ENCODE data around the gene TRIM27.
A peak's percentile ranks its signal among the peaks of the same experiment; 100 is the strongest.
"Not testable (repeated sequence)": the region's sequence is repeated elsewhere in the genome, so short reads cannot be mapped to it uniquely, and the experiment has no call there.

The TRIM27 gene

DNA sequence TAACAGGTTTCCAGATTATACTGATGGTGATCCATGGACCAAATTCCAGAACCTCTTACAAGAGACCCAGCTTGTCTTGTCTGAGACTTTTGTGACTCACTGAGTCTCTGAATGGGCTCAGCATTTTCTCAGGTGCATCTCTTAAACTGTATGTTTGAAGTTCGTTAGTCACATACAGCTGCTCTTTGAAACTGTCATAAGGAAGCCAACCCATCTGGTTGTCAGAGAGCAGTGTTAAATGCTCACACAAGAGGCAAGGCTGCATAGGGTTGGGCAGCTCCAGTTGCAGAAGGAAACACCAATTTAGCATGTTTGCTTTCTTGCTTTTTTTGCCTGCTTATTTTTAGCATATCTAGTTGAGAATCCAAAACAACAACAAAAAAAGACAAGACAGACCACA, 47.1 kb downstream of the TRIM27 start:
- DNase-seq (ENCODE audit: low read depth, low spot score) = no peak
- Histone ChIP-seq H3K4me1 (ENCODE audit: control insufficient read depth, insufficient read depth, low read length) (no peaks in the 10 kb centered on the region), H3K9me3 (ENCODE audit: control insufficient read depth, insufficient read depth, low read length) (no peaks in the 10 kb centered on the region), H3K27me3 (ENCODE audit: control insufficient read depth, insufficient read depth, low read length) (no peaks in the 10 kb centered on the region), H3K27ac (ENCODE audit: low read length) (no peak overlapping the region), H3K36me3 (ENCODE audit: control insufficient read depth, insufficient read depth, low read length) (no peaks in the 10 kb centered on the region), H3K4me3 (ENCODE audit: low read length) (no peak overlapping the region)
- WGBS (ENCODE audit: insufficient coverage, insufficient read length) = no CpG with 5 or more reads among the region's 1 CpG

DNA sequence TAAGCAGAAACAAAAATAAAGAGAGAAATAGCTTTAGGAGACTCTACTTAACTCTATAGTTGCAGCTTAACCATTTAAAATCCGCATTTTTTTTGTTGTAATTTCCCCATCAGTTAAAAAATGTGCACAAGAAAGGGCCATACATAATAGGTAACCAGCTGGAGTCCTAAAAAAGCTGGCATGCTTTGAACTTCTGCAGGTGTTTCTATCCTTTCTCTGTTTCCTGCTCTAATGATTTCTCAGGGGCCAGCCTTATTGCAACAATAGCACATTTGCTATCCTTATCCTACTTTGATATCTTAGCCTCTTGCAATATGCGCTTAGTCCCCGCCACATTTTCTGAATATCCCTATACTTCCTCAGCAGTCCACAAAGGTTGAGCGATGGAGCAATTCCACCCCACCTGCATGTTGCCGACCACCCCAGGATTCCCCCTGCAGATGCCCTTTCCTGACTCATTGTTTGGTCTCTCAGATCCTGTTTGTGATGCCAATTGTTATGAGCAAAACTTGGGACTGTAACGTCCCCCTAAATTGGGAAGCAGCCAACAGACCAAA, 48.5 kb downstream of the TRIM27 start:
- WGBS (ENCODE audit: insufficient coverage, insufficient read length) = no CpG with 5 or more reads among the region's 6 CpGs

DNA sequence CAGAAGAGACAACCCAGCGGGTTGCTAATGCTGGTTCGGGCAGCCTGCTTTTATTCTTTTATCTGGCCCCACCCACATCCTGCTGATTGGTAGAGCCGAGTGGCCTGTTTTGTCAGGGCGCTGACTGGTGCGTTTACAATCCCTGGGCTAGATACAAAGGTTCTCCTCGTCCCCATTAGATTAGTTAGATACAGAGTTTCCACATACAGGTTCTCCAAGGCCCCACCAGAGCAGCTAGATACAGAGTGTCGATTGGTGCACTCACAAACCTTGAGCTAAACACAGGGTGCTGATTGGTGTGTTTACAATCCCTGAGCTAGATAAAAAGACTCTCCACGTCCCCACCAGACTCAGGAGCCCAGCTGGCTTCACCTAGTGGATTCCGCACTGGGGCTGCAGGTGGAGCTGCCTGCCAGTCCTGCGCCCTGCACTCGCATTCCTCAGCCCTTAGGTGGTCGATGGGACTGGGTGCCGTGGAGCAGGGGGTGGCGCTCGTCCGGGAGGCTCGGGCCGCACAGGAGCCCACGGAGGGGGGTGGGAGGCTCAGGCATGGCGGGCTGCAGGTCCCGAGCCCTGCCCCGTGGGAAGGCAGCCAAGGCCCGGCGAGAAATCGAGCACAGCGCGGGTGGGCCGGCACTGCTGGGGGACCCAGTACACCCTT, 51.5 kb downstream of the TRIM27 start:
- not testable (repeated sequence) for H3K27me3 ChIP-seq (ENCODE audit: control insufficient read depth, insufficient read depth, low read length); H3K4me1 ChIP-seq (ENCODE audit: control insufficient read depth, insufficient read depth, low read length)

More for the DNA sequence above, 48.5 kb downstream of the TRIM27 start:
- Histone ChIP-seq H3K27me3 (ENCODE audit: control insufficient read depth, insufficient read depth, low read length) (no peaks in the 10 kb centered on the region), H3K27ac (ENCODE audit: low read length) (no peak overlapping the region), H3K4me3 (ENCODE audit: low read length) (no peak overlapping the region), H3K9me3 (ENCODE audit: control insufficient read depth, insufficient read depth, low read length) (no peaks in the 10 kb centered on the region), H3K4me1 (ENCODE audit: control insufficient read depth, insufficient read depth, low read length) (no peaks in the 10 kb centered on the region), H3K36me3 (ENCODE audit: control insufficient read depth, insufficient read depth, low read length) (no peaks in the 10 kb centered on the region)
- no peak for DNase-seq (ENCODE audit: low read depth, low spot score)

DNA sequence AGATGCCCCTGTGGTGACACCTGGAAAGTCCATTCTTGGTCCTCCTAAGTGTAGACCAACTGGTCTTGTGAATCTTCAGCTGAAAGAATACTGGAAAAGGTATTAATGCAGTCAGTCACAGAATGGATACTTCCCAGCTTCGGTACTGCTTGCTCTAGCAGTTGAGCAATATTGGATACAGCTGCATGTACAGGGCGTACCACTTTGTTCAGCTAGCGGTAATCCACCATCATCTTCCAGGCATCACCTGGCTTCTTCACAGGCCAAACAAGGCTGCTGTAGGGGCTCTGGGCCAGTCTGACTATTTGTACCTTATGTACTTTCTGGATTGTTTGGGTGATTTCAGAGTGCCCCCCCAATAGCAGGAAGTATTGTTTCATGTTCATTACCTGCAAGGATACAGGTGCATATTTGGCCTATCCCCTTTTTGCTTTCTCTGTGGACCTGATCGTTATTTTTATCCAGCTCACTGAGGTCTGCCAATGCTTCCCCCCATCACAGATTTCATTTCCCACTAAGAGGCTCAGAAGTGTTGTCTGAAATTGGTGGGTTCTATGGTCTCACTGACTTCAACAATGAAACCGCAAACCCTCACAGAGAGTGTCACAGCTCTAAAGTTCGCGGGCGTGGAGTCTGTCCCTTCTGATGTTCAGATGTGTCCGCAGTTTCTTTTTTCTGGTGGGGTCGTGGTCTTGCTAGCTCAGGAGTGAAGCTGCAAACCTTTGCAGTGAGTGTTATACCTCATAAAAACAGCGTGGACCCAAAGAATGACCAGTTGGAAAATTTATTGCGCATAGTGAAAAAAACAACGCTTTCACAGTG, 52.2 kb downstream of the TRIM27 start:
- no peak overlapping the region for H3K27ac ChIP-seq (ENCODE audit: low read length)
- H3K9me3 ChIP-seq (ENCODE audit: control insufficient read depth, insufficient read depth, low read length) = no peaks in the 10 kb centered on the region
- H3K27me3 ChIP-seq (ENCODE audit: control insufficient read depth, insufficient read depth, low read length) = no peaks in the 10 kb centered on the region
- H3K4me1 ChIP-seq (ENCODE audit: control insufficient read depth, insufficient read depth, low read length) = no peaks in the 10 kb centered on the region
- no peak overlapping the region for H3K4me3 ChIP-seq (ENCODE audit: low read length)
- DNase-seq (ENCODE audit: low read depth, low spot score) = no peak
- H3K36me3 ChIP-seq (ENCODE audit: control insufficient read depth, insufficient read depth, low read length) = no peaks in the 10 kb centered on the region
- no CpG with 5 or more reads among the region's 13 CpGs for WGBS (ENCODE audit: insufficient coverage, insufficient read length)

More for the DNA sequence above, 51.5 kb downstream of the TRIM27 start:
- WGBS (ENCODE audit: insufficient coverage, insufficient read length) = no CpG with 5 or more reads among the region's 28 CpGs
- H3K4me3 ChIP-seq (ENCODE audit: low read length); DNase-seq (ENCODE audit: low read depth, low spot score); H3K36me3 ChIP-seq (ENCODE audit: control insufficient read depth, insufficient read depth, low read length); H3K9me3 ChIP-seq (ENCODE audit: control insufficient read depth, insufficient read depth, low read length); H3K27ac ChIP-seq (ENCODE audit: low read length): not testable (repeated sequence)

DNA sequence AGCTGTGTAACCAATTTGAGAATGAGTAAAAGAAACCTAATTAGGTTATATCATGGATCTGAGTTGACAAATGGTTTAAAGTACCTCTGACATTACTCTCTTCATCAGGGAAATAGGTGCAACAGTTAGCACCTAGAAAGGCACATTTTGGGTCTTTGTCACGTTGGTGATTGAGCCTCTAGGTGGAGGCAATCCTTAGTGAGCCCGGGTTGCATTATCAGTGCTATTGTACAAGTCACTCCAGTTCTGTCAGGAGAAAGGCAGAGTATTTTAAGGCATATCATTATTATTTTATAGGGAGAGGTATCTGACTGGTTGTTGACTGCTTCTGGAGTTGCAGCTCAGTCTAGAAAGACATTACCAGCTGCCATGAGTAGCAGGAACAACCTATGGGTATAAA, 54.9 kb downstream of the TRIM27 start:
- H3K4me1 ChIP-seq (ENCODE audit: control insufficient read depth, insufficient read depth, low read length) = no peaks in the 10 kb centered on the region; the same call in 1 of the 2 replicates
- no peak for DNase-seq (ENCODE audit: low read depth, low spot score)
- no peak overlapping the region for H3K4me3 ChIP-seq (ENCODE audit: low read length)
- no peaks in the 10 kb centered on the region for H3K27me3 ChIP-seq (ENCODE audit: control insufficient read depth, insufficient read depth, low read length)
- WGBS (ENCODE audit: insufficient coverage, insufficient read length) = no CpG with 5 or more reads among the region's 2 CpGs
- H3K9me3 ChIP-seq (ENCODE audit: control insufficient read depth, insufficient read depth, low read length) = no peaks in the 10 kb centered on the region
- H3K36me3 ChIP-seq (ENCODE audit: control insufficient read depth, insufficient read depth, low read length) = no peaks in the 10 kb centered on the region
- H3K27ac ChIP-seq (ENCODE audit: low read length) = no peak overlapping the region

DNA sequence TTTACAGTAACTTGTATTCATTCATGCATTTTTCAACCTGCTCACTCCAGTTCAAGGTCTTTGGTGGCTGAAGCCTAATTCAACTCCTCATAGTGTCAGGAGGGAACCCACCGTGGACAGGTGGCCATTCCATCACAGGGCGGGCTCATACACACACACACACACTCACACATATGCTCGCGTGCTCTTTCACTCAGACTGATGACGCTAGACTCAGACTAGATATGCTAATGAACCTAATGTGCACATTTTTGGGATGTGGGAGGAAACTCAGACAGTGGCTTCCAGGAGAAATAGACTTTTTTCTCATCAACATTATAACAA, 56.7 kb downstream of the TRIM27 start:
- DNase-seq (ENCODE audit: low read depth, low spot score) = no peak
- no peak overlapping the region for H3K27ac ChIP-seq (ENCODE audit: low read length)
- H3K36me3 ChIP-seq (ENCODE audit: control insufficient read depth, insufficient read depth, low read length) = no peaks in the 10 kb centered on the region
- H3K4me1 ChIP-seq (ENCODE audit: control insufficient read depth, insufficient read depth, low read length) = no peaks in the 10 kb centered on the region; the same call in 1 of the 2 replicates
- no peaks in the 10 kb centered on the region for H3K9me3 ChIP-seq (ENCODE audit: control insufficient read depth, insufficient read depth, low read length)
- H3K27me3 ChIP-seq (ENCODE audit: control insufficient read depth, insufficient read depth, low read length) = no peaks in the 10 kb centered on the region
- peak overlapping the region; percentile 89; the same call in 1 of the 2 replicates for H3K4me3 ChIP-seq (ENCODE audit: low read length)
- WGBS (ENCODE audit: insufficient coverage, insufficient read length) = no CpG with 5 or more reads among the region's 5 CpGs

DNA sequence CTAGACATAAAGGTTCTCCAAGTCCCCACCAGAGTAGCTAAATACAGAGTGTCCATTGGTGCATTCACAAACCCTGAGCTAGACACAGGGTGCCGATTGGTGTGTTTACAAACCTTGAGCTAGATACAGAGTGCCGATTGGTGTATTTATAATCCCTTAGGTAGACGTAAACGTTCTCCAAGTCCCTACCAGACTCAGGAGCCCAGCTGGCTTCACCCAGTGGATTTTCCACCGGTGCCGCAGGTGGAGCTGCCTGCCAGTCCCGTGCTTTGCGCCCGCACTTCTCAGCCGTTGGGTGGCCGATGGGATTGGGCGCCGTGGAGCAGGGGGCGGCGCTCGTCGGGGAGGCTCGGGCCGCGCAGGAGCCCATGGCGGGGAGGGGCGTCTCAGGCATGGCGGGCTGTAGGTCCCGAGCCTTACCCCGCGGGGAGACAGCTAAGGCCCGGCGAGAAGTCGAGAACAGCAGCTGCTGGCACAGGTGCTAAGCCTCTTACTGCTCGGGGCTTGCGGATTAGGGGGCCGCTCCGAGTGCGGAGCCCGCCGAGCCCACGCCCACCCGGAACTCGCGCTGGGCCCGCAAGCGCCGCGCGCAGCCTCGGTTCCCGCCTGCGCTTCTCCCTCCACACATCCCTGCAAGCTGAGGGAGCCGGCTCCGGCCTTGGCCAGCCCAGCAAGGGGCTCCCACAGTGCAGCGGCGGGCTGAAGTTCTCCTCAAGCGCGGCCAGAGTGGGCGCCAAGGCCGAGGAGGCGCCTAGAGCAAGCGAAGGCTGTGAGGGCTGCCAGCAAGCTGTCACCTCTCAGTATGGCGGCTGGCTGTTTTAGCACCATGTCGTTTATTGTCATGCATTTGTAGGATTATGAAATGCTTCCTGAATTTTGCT, 57.3 kb downstream of the TRIM27 start:
- H3K27me3 ChIP-seq (ENCODE audit: control insufficient read depth, insufficient read depth, low read length); H3K9me3 ChIP-seq (ENCODE audit: control insufficient read depth, insufficient read depth, low read length); H3K27ac ChIP-seq (ENCODE audit: low read length); H3K4me1 ChIP-seq (ENCODE audit: control insufficient read depth, insufficient read depth, low read length); DNase-seq (ENCODE audit: low read depth, low spot score); H3K36me3 ChIP-seq (ENCODE audit: control insufficient read depth, insufficient read depth, low read length): not testable (repeated sequence)
- peak overlapping the region; percentile 89 for H3K4me3 ChIP-seq (ENCODE audit: low read length)
- no CpG with 5 or more reads among the region's 60 CpGs for WGBS (ENCODE audit: insufficient coverage, insufficient read length)

DNA sequence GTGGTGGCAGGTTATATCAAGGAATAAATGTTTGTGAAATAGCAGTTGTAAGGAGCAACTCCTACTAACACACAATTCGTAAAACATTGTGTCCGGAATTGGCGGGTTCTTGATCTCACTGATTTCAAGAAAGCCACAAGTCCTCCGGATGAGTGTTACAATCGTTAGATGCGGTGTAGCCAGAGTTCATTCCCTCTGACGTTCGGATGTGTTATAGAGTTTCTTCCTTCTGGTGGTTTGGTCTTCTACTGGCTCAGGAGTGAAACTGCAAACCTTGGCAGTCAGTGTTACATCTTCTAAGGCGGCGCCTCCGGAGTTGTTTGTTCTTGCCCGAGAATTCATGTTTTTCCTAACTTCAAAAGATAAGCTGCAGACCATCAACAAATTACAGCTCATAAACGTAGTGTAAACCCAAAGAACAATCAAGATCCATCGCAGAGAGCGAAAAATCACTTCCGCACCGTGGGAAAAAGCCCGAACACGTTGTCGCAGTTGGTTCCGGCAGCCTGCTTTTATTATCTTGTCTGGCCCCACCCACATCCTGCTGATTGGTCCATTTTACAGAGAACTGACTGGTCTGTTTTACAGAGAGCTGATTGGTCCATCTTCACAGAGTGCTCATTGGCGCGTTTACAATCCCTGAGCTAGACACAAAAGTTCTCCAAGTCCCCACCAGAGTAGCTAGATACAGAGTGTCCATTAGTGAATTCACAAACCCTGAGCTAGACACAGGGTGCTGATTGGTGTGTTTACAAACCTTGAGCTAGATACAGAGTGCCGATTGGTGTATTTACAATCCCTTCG, 58.2 kb downstream of the TRIM27 start:
- Histone ChIP-seq H3K4me1 (ENCODE audit: control insufficient read depth, insufficient read depth, low read length) (no peaks in the 10 kb centered on the region; the same call in 1 of the 2 replicates), H3K4me3 (ENCODE audit: low read length) (no peak overlapping the region), H3K27ac (ENCODE audit: low read length) (no peak overlapping the region), H3K9me3 (ENCODE audit: control insufficient read depth, insufficient read depth, low read length) (no peaks in the 10 kb centered on the region), H3K27me3 (ENCODE audit: control insufficient read depth, insufficient read depth, low read length) (no peaks in the 10 kb centered on the region), H3K36me3 (ENCODE audit: control insufficient read depth, insufficient read depth, low read length) (no peaks in the 10 kb centered on the region)
- no peak for DNase-seq (ENCODE audit: low read depth, low spot score)
- no CpG with 5 or more reads among the region's 25 CpGs for WGBS (ENCODE audit: insufficient coverage, insufficient read length)

DNA sequence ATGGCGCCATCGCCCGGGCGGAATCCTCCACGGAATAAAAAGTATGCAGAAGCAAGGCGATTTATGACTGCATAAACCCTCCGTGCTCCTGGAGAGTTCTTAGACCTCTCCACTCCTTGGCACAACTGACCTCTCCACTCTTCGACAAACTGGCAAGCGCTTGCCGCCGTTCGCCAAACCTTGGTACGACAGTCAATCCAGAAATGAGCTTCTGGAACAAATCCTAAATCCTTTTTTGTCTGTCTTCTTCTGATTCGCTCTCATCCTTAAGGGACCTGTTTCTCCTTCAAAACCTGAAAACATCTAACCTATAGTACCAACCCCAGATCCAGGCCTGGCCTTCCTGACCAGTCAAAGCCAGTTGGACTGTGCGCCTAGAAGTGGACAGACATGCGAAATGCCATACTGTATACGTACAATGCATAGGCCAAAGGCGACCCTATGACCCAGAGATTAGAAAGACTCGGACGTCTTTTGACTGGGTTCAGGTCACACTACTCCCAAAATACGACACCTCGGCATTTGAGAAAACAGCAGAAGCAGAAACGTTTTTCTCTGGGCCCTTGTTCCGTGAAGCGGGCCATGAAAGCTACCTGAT, 59.4 kb downstream of the TRIM27 start:
- Histone ChIP-seq H3K36me3 (ENCODE audit: control insufficient read depth, insufficient read depth, low read length) (no peaks in the 10 kb centered on the region), H3K27me3 (ENCODE audit: control insufficient read depth, insufficient read depth, low read length) (no peaks in the 10 kb centered on the region), H3K4me1 (ENCODE audit: control insufficient read depth, insufficient read depth, low read length) (no peaks in the 10 kb centered on the region; the same call in 1 of the 2 replicates), H3K4me3 (ENCODE audit: low read length) (peak overlapping the region; percentile 75; the same call in 1 of the 2 replicates), H3K27ac (ENCODE audit: low read length) (no peak overlapping the region), H3K9me3 (ENCODE audit: control insufficient read depth, insufficient read depth, low read length) (no peaks in the 10 kb centered on the region)
- no peak for DNase-seq (ENCODE audit: low read depth, low spot score)
- no CpG with 5 or more reads among the region's 25 CpGs for WGBS (ENCODE audit: insufficient coverage, insufficient read length)
